HG02588 (cell line): Measurements from ENCODE around the gene AKAP1.

Experiments
- ATAC-seq: cut with Tn5 transposase; IDR thresholded peaks from one replicate; pipeline ENCODE4 v1.9.1; 2021; ENCODE audit warnings: mild to moderate bottlenecking, moderate library complexity; ENCODE audit not compliant: unreplicated experiment

Gene AKAP1

GRCh38 chr17:57158795-57159194 lies 73.7 kb downstream of the AKAP1 start:
- ATAC-seq = no peak

GRCh38 chr17:57160624-57161023 lies 75.6 kb downstream of the AKAP1 start:
- ATAC-seq = no peak

- ATAC-seq = no peak
These were observed 79.8 kb downstream of the AKAP1 start for GRCh38 chr17:57164814-57165213.

- ATAC-seq = no peak
These were observed 80.7 kb downstream of the AKAP1 start for GRCh38 chr17:57165754-57166153.

GRCh38 chr17:57166803-57167202 lies 81.8 kb downstream of the AKAP1 start:
- no peak for ATAC-seq

- no peak for ATAC-seq
These were observed 83.6 kb downstream of the AKAP1 start for GRCh38 chr17:57168695-57169094.

GRCh38 chr17:57170866-57171265 lies 85.8 kb downstream of the AKAP1 start:
- no peak for ATAC-seq
